IMR-90 (cell line): ENCODE measurements around the gene ZFP36.

Experiments
- CEBPB ChIP-seq: IDR thresholded peaks from 2 replicates; pipeline ENCODE4 v1.6.1; 2012; ENCODE audit warnings: low read depth, low read length, improper control_type of control experiment
- CTCF ChIP-seq: conservative IDR thresholded peaks from 2 replicates; pipeline ENCODE4 v1.5.1; 2012; ENCODE audit warnings: mild to moderate bottlenecking, low read depth, low read length, improper control_type of control experiment
- NFE2L2 ChIP-seq: fragments of 150-350 bp; IDR thresholded peaks from 2 replicates; pipeline ENCODE4 v1.6.1; 2016; ENCODE audit warnings: low read depth, mild to moderate bottlenecking, low read length
- POLR2A ChIP-seq: IDR thresholded peaks from 2 replicates; pipeline ENCODE4 v1.6.1; 2012; ENCODE audit warnings: mild to moderate bottlenecking, low read depth, low read length
- USF2 ChIP-seq: fragments of 150-350 bp; IDR thresholded peaks from 2 replicates; pipeline ENCODE4 v1.6.1; 2017; ENCODE audit warnings: mild to moderate bottlenecking, antibody characterized with exemption, low read length, low read depth

- TF ChIP-seq CTCF (no peak), NFE2L2 (no peak), CEBPB (no peak), POLR2A (peak; percentile 94), USF2 (peak; percentile 17; the same call in 1 of the 2 replicates)
Observed at GRCh38 chr19:39445196-39446111, 38.8 kb downstream of the ZFP36 start, which contains the start of gene SUPT5H.
